Measurements from ENCODE around the gene SLC25A15. TPM values are rescaled to one million over a fixed set of nuclear protein-coding genes. Genes with fewer than 3 reads are reported as not detected.

The SLC25A15 gene
- total RNA-seq (1 to 10 TPM; 2.1 to 2.2 TPM), total RNA-seq (5.4 to 64.9 (median 20.6) reads per million in 172 experiments)
- polyA plus RNA-seq (2013, experiment 1 of 2): 8.3 TPM
- 7.3 TPM for polyA plus RNA-seq (2013, experiment 2 of 2)

- POLR2A ChIA-PET: interaction anchor here (1.0 to 2.4 kb wide), 8 partner anchors 9 to 271 kb away, joined by 3 to 16 read pairs (median 6); partner anchors contain the start of gene MRPS31
- CTCF ChIA-PET: interaction anchor here (1.0 to 2.7 kb wide), 3 partner anchors 9 to 19 kb away, joined by 3 to 11 read pairs (median 5); no protein-coding TSS in a partner anchor
- Mint-ChIP-seq H3K27ac (peak within 1 kb of the TSS; percentile 81), H3K4me1 (ENCODE audit: low read depth) (peaks cover 27% of the 10 kb centered on the region), H3K36me3 (ENCODE audit: low read depth) (peaks cover 18% of the 10 kb centered on the region), H3K9me3 (no peaks in the 10 kb centered on the region), H3K27me3 (no peaks in the 10 kb centered on the region), H3K4me3 (peak within 1 kb of the TSS; percentile 92)
- H3K4me1 ChIP-seq (ENCODE audit: insufficient read depth, low read length): peaks cover 18% of the 10 kb centered on the region
- H3K27me3 ChIP-seq (ENCODE audit: control insufficient read depth in 1 of 2, insufficient read depth in 2 of 2, low read length in 2 of 2): no peaks in the 10 kb centered on the region
- peaks cover 8% of the 10 kb centered on the region for H3K36me3 ChIP-seq (ENCODE audit: insufficient read depth, low read length)
- H3K9me3 ChIP-seq (ENCODE audit: control insufficient read depth in 1 of 2, insufficient read depth in 1 of 2, low read length in 2 of 2): no peaks in the 10 kb centered on the region
- DNase-seq: peak; percentile 30 to 85 (median 68)
- H3K27ac ChIP-seq (ENCODE audit: low read depth in 1 of 2, low read length in 2 of 2): peak within 1 kb of the TSS; percentile 36 to 56
- ATAC-seq (ENCODE audit: poor library complexity): peak; percentile 86
- TF ChIP-seq CTCF (IDR thresholded peaks at IDR 0.05): no peak
- peak within 1 kb of the TSS; percentile 69 for H3K4me3 ChIP-seq (ENCODE audit: low read length)
- intact Hi-C loops (cut with DNase I, micrococcal nuclease): loop anchor here in 1 of 2 experiments (2.0 to 5.0 kb wide), 2 partner anchors 19 to 128 kb away; partner anchors contain the start of gene MRPS31
These were observed at the start of gene SLC25A15 for GRCh38 chr13:40789275-40790153. Gene SLC25A15 (plus strand): TSS chr13:40789611. CDS start chr13:40793227, 3,616 bp downstream.

GRCh38 chr13:40749327-40749726 lies 40.1 kb upstream of the SLC25A15 start:
- H3K36me3 Mint-ChIP-seq (ENCODE audit: low read depth): peaks cover 74% of the 10 kb centered on the region
- DNase-seq (peak in 1 of 14 experiments; percentile 7), ATAC-seq (ENCODE audit: poor library complexity) (no peak)
- intact Hi-C loops (cut with DNase I, micrococcal nuclease): no loop called here
- H3K27ac Mint-ChIP-seq: no peak overlapping the region
- H3K9me3 Mint-ChIP-seq: no peaks in the 10 kb centered on the region
- no peaks in the 10 kb centered on the region for H3K27me3 Mint-ChIP-seq
- Histone ChIP-seq H3K27ac (ENCODE audit: low read depth in 1 of 2, low read length in 2 of 2) (no peak overlapping the region), H3K27me3 (ENCODE audit: control insufficient read depth in 1 of 2, insufficient read depth in 2 of 2, low read length in 2 of 2) (no peaks in the 10 kb centered on the region), H3K4me1 (ENCODE audit: insufficient read depth, low read length) (no peaks in the 10 kb centered on the region), H3K4me3 (ENCODE audit: low read length) (no peak overlapping the region), H3K9me3 (ENCODE audit: control insufficient read depth in 1 of 2, insufficient read depth in 1 of 2, low read length in 2 of 2) (no peaks in the 10 kb centered on the region), H3K36me3 (ENCODE audit: insufficient read depth, low read length) (peaks cover 54% of the 10 kb centered on the region)
- POLR2A ChIA-PET: no interaction called here
- H3K4me3 Mint-ChIP-seq: no peak overlapping the region
- no peaks in the 10 kb centered on the region for H3K4me1 Mint-ChIP-seq (ENCODE audit: low read depth)
- TF ChIP-seq CTCF (IDR thresholded peaks at IDR 0.05): no peak
- CTCF ChIA-PET: no interaction called here

- H3K4me1 ChIP-seq (ENCODE audit: insufficient read depth, low read length): no peaks in the 10 kb centered on the region
- CTCF ChIA-PET: no interaction called here
- POLR2A ChIA-PET: no interaction called here
- no peak overlapping the region for H3K4me3 ChIP-seq (ENCODE audit: low read length)
- ATAC-seq (ENCODE audit: poor library complexity) (no peak), DNase-seq (no peak)
- no peaks in the 10 kb centered on the region for H3K9me3 Mint-ChIP-seq
- H3K27me3 Mint-ChIP-seq: no peaks in the 10 kb centered on the region
- H3K9me3 ChIP-seq (ENCODE audit: control insufficient read depth in 1 of 2, insufficient read depth in 1 of 2, low read length in 2 of 2): no peaks in the 10 kb centered on the region
- TF ChIP-seq CTCF (IDR thresholded peaks at IDR 0.05): no peak
- intact Hi-C loops (cut with DNase I, micrococcal nuclease): no loop called here
- peaks cover 80% of the 10 kb centered on the region for H3K36me3 Mint-ChIP-seq (ENCODE audit: low read depth)
- H3K27me3 ChIP-seq (ENCODE audit: control insufficient read depth in 1 of 2, insufficient read depth in 2 of 2, low read length in 2 of 2): no peaks in the 10 kb centered on the region
- no peak overlapping the region for H3K4me3 Mint-ChIP-seq
- no peak overlapping the region for H3K27ac Mint-ChIP-seq
- H3K27ac ChIP-seq (ENCODE audit: low read depth in 1 of 2, low read length in 2 of 2): no peak overlapping the region
- H3K36me3 ChIP-seq (ENCODE audit: insufficient read depth, low read length): peaks cover 70% of the 10 kb centered on the region
- H3K4me1 Mint-ChIP-seq (ENCODE audit: low read depth): no peaks in the 10 kb centered on the region
These were observed 34.2 kb upstream of the SLC25A15 start for GRCh38 chr13:40755082-40755700.
